Brain microvascular endothelial cell (primary cell): ENCODE measurements around the gene ENPP1.

Experiments
- DNase-seq: peaks from one replicate; pipeline ENCODE4 v3.0.0-alpha.2; 2020
- H3K27ac ChIP-seq: fragments of 250-450 bp; sonication (Bioruptor Pico); 2 replicates; pipeline ENCODE4 v1.5.1; 2020; ENCODE audit warnings: mild to moderate bottlenecking, moderate library complexity
- H3K27me3 ChIP-seq: fragments of 250-450 bp; sonication (Bioruptor Pico); replicated peaks from 2 replicates; pipeline ENCODE4 v1.5.1; 2020; ENCODE audit warnings: mild to moderate bottlenecking
- H3K36me3 ChIP-seq: fragments of 250-450 bp; sonication (Bioruptor Pico); replicated peaks from 2 replicates; pipeline ENCODE4 v1.5.1; 2020; ENCODE audit warnings: mild to moderate bottlenecking
- H3K4me3 ChIP-seq: 2 replicates; pipeline ENCODE4 v1.5.1; 2011; ENCODE audit warnings: low read depth, mild to moderate bottlenecking, control low read depth, low read length, moderate library complexity
- in situ Hi-C: cut with HindIII; loops from 2 replicates; pipeline ENCODE4 v1.10.0; 2017; ENCODE audit warnings: low sequenced_read_pairs, low pct_ligation_motif_present
- TF ChIP-seq, protein P1 (sequence below): IDR thresholded peaks from 2 replicates; pipeline ENCODE4 v1.5.1; 2011; ENCODE audit warnings: low read depth, mild to moderate bottlenecking, moderate library complexity, low read length, control low read depth, inconsistent platforms; ENCODE audit errors: missing control alignments

Gene ENPP1

DNA sequence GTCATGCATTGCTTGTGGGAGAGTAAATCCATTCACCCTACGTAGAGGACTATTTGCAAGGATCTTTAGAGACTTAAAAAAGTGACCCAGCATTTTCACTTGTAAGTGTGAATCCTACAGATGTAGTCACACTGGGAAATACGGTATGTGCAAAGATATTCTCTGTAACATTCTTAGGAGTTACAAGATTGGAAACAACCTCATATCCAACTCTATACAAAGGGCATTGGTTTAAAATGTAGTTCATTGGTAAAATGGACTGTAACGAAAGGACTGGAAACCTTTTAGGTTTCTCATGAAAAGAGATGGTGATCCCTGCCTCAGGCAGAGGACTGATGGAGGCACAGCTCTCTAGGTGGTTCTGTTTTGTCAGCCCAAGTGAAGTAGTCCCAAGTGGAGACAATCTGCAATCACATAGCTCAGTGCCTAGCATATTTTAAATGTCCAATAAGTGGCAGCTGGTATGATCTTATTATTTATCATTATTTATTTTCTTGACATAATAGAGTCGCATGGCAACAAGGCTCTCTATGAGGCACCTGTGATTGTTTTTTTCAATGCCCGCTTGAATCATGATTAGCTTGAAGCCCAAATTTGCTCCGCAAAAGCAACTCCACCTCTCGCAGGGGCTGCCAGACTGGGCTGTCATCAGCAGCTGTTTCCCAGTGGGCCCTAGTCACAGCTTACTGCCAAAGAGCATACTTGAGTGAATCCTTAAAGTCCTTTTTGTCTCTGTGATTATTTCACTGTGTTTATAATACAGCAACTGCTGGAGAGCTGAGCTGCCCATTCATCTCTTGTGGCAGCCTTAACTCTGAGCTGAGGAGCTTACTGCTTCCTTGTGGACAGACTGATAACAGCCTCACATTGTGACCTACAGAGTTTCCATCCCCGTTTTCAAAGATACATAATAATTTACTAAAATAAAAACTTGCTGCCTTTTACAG lies 19.8 kb upstream of the ENPP1 start:
- no peak overlapping the region for H3K27ac ChIP-seq
- H3K4me3 ChIP-seq = no peak overlapping the region

DNA sequence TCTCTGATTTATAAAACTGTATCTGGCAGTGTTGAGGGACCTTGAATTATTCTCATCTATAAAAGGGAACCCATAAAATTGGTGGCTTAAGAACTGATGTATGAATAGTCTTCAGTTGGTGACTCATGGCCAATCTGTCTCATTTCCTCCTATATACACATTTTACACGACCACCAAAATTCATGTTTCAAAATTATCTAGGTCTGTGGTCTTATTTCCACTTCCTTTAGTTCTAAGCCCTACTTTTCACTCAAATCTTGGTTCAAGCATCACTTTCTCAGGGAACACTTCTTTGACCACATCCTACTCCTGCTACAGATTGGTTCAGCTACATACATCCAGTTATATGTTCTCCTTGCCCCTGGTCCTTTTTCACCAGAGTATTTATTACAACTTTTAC lies 18.6 kb upstream of the ENPP1 start:
- DNase-seq = no peak
- no peak overlapping the region for H3K4me3 ChIP-seq
- TF ChIP-seq, protein P1, sequence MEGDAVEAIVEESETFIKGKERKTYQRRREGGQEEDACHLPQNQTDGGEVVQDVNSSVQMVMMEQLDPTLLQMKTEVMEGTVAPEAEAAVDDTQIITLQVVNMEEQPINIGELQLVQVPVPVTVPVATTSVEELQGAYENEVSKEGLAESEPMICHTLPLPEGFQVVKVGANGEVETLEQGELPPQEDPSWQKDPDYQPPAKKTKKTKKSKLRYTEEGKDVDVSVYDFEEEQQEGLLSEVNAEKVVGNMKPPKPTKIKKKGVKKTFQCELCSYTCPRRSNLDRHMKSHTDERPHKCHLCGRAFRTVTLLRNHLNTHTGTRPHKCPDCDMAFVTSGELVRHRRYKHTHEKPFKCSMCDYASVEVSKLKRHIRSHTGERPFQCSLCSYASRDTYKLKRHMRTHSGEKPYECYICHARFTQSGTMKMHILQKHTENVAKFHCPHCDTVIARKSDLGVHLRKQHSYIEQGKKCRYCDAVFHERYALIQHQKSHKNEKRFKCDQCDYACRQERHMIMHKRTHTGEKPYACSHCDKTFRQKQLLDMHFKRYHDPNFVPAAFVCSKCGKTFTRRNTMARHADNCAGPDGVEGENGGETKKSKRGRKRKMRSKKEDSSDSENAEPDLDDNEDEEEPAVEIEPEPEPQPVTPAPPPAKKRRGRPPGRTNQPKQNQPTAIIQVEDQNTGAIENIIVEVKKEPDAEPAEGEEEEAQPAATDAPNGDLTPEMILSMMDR = no peak
- in situ Hi-C loops = no loop called here
- H3K36me3 ChIP-seq = no peaks in the 10 kb centered on the region
- H3K27ac ChIP-seq = no peak overlapping the region
- no peaks in the 10 kb centered on the region for H3K27me3 ChIP-seq

More for the DNA sequence above, 19.8 kb upstream of the ENPP1 start:
- peak; percentile 39 for DNase-seq
- in situ Hi-C loops = no loop called here
- TF ChIP-seq, protein P1 = peak; percentile 66
- Histone ChIP-seq H3K27me3 (no peaks in the 10 kb centered on the region), H3K36me3 (no peaks in the 10 kb centered on the region)

DNA sequence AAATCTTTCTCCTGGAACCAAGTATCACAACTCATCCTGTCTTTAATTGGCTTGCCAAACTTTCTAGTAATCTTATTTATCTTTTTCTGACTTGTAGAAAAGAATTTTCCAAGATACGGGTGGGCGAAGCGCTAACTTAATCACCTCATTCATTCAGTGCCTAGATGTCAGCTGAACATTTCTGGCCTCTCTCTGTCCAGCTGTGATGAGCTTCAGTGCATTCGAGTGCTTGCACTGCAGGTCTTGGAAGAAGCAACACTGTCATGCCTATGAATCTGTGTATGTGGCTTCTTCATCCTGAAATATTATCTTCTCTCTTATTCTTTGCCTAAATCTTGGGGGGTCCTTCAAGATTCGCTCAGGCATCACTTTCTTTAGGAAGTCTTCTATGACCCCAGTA lies 16.3 kb upstream of the ENPP1 start:
- TF ChIP-seq, protein P1 = no peak
- Histone ChIP-seq H3K4me3 (no peak overlapping the region), H3K27ac (no peak overlapping the region), H3K27me3 (no peaks in the 10 kb centered on the region), H3K36me3 (no peaks in the 10 kb centered on the region)
- in situ Hi-C loops = no loop called here
- no peak for DNase-seq

DNA sequence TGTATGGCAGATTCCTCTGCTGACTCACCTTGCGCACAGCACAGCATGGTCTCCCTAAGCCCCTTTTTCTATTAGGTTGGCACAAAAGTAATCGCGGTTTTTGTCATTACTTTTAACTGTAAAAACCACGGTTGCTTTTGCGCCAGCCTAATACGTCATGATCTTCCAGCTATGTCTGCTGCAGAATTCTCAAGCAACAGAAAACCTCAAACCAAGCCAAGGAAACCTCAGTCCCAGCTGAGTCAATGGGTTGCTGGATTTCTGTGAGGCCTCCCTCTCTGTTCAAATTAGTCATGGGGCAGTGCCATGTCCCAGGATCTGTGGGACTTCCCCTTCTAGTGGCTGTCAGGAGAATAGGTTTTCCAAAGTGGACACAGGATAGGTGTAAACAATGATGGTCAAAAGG lies 15.7 kb upstream of the ENPP1 start:
- in situ Hi-C loops = no loop called here
- TF ChIP-seq, protein P1 = peak; percentile 55

DNA sequence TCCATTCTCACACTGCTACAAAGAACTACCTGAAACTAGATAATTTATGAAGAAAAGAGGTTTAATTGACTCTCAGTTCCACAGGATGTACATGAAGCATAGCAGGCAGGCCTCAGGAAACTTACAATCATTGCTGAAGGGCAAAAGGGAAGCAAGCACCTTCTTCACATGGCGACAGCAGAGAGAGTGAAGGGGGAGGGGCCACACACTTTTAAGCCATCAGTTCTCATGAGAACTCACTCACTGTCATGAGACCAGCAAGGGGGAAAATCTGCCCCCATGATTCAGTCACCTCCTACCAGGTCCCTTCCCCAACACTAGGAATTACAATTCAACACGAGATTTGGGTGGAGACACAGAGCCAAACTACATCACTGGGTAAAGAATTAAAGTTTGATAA lies 12.5 kb upstream of the ENPP1 start:
- Histone ChIP-seq H3K27ac (no peak overlapping the region), H3K36me3 (no peaks in the 10 kb centered on the region), H3K4me3 (no peak overlapping the region), H3K27me3 (no peaks in the 10 kb centered on the region)
- no peak for DNase-seq
- TF ChIP-seq, protein P1 = no peak
- in situ Hi-C loops = no loop called here

More for the DNA sequence above, 15.7 kb upstream of the ENPP1 start:
- Histone ChIP-seq H3K27ac (no peak overlapping the region), H3K36me3 (no peaks in the 10 kb centered on the region), H3K4me3 (no peak overlapping the region), H3K27me3 (no peaks in the 10 kb centered on the region)
- DNase-seq = peak; percentile 56
